NCI-H748 (cell line): ENCODE results near the gene RAG2.

Source experiments
- DNase-seq: peaks from one replicate; lab custom pipeline; 2025; ENCODE audit not compliant: unreplicated experiment; lab: John Stamatoyannopoulos, UW

Gene RAG2

GRCh38 chr11:36557390-36557789 lies 40.6 kb downstream of the RAG2 start:
- peak; percentile 73 for DNase-seq

DNA sequence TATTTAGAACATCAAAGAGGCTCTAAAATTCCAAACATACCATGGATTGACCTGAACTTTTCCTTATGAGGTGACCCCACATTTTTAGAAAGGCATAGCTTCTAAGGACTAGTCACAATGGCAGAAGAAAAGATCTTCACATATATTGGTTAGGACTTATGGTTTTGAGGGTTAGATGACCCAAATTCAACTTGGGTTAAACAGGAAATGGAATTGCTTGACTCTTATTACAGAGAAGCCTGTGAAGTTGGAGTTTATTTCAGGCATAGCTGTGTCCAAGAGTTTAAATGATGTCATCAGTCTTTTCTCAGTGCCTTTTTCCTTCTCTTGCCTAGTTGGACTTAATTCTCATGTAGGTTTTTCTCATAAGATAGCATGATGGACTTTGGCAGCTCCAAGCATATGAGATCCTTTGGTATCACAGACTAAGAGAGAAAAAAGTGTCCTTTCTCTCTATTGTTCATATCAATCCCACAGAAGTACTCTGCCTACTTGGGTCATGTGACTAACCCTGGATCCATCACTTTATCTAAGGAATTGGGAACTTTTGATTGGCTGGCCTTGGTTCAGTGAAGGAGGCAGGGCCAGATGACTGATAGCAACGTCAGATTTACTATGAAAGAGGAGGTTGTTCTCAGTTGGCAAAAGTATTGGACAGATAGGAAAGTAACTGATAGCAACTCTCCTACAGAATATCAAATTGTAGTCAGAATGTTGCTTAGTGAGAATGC lies 47.5 kb downstream of the RAG2 start:
- DNase-seq = no peak
